OCI-LY1 (cell line): Measurements from ENCODE around the gene IL7R.

ENCODE experiments used
- H2AFZ ChIP-seq: fragments of 200-600 bp; sonication (generic), shearing (Covaris generic); 2 replicates; pipeline ENCODE4 v1.6.0; 2014; ENCODE audit warnings: antibody characterized with exemption, mild to moderate bottlenecking, low read length
- H3F3A ChIP-seq: fragments of 200-600 bp; sonication (generic), shearing (Covaris generic); 2 replicates; pipeline ENCODE4 v1.6.0; 2014; ENCODE audit warnings: mild to moderate bottlenecking, antibody characterized with exemption, low read length, moderate library complexity; ENCODE audit not compliant: insufficient read depth
- H3K27ac ChIP-seq: fragments of 200-600 bp; sonication (generic); 2 replicates; pipeline ENCODE4 v1.5.1; 2014; ENCODE audit warnings: low read length, mixed run types, mild to moderate bottlenecking, low read depth; ENCODE audit not compliant: poor library complexity, severe bottlenecking
- H3K27me3 ChIP-seq: fragments of 200-600 bp; sonication (generic); 2 replicates; pipeline ENCODE4 v1.6.0; 2014; ENCODE audit warnings: antibody characterized with exemption, mild to moderate bottlenecking, low read length, moderate library complexity; ENCODE audit not compliant: insufficient read depth
- H3K36me3 ChIP-seq: fragments of 200-600 bp; sonication (generic); 2 replicates; pipeline ENCODE4 v1.6.1; 2014; ENCODE audit warnings: mild to moderate bottlenecking, antibody characterized with exemption, low read length, moderate library complexity, mixed read lengths; ENCODE audit not compliant: insufficient read depth
- H3K4me1 ChIP-seq: fragments of 200-600 bp; sonication (generic); 2 replicates; pipeline ENCODE4 v1.5.1; 2014; ENCODE audit warnings: mild to moderate bottlenecking, low read length, moderate library complexity; ENCODE audit not compliant: insufficient read depth, severe bottlenecking
- H3K4me2 ChIP-seq: fragments of 200-600 bp; sonication (generic), shearing (Covaris generic); 2 replicates; pipeline ENCODE4 v1.6.1; 2014; ENCODE audit warnings: low read length
- H3K4me3 ChIP-seq: fragments of 200-600 bp; sonication (generic); 2 replicates; pipeline ENCODE4 v1.5.1; 2014; ENCODE audit warnings: low read length, low read depth, mild to moderate bottlenecking, mixed read lengths; ENCODE audit not compliant: poor library complexity, severe bottlenecking
- H3K79me2 ChIP-seq: fragments of 200-600 bp; shearing (Covaris generic); 2 replicates; pipeline ENCODE4 v1.6.1; 2016; ENCODE audit warnings: mixed run types, low read length, mixed read lengths; ENCODE audit not compliant: insufficient read depth
- H3K9ac ChIP-seq: fragments of 200-600 bp; sonication (generic), shearing (Covaris generic); 2 replicates; pipeline ENCODE4 v1.6.1; 2014; ENCODE audit warnings: mild to moderate bottlenecking, low read length, mixed read lengths
- H3K9me2 ChIP-seq: fragments of 200-600 bp; sonication (generic), shearing (Covaris generic); 2 replicates; pipeline ENCODE4 v1.6.1; 2014; ENCODE audit warnings: low read depth, mild to moderate bottlenecking, low read length, mixed read lengths
- H3K9me3 ChIP-seq: fragments of 200-600 bp; shearing (Covaris generic); 2 replicates; pipeline ENCODE4 v1.6.1; 2014; ENCODE audit warnings: low read length, mixed read lengths
- H4K20me1 ChIP-seq: fragments of 200-600 bp; sonication (generic), shearing (Covaris generic); 2 replicates; pipeline ENCODE4 v1.6.0; 2016; ENCODE audit warnings: mild to moderate bottlenecking, low read length; ENCODE audit not compliant: insufficient read depth
- EZH2 ChIP-seq: fragments of 200-600 bp; sonication (generic), shearing (Covaris generic); IDR thresholded peaks from 2 replicates; pipeline ENCODE4 v1.8.0; 2017; ENCODE audit warnings: borderline replicate concordance, mixed run types, mild to moderate bottlenecking, antibody characterized with exemption, low read length, moderate library complexity, mixed read lengths
- TF ChIP-seq, protein P1 (sequence below): fragments of 200-600 bp; sonication (generic), shearing (Covaris generic); IDR thresholded peaks from 2 replicates; pipeline ENCODE4 v1.5.1; 2017; ENCODE audit warnings: mild to moderate bottlenecking, antibody characterized with exemption, low read length, moderate library complexity, mixed read lengths

The IL7R gene

DNA sequence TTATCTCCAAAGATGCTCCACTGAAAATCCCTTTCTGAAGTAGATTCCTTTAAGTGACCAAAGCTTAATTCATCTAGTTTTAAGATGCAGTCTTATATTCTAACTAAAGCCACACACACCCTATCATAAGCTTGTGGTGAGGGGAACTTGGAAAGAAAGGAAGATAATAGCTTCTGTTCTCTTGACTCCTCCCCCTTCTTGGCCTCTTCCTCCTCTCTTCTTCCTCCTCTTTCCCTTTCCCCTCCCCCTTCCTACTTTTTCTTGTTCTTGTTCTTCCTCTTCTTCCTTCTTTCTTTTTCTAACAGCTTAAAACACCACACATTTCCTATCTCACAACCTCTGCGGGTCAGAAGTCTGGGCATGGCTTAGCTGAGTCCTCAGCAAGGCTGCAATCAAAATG is 23.5 kb downstream of the IL7R start:
- no peaks in the 10 kb centered on the region for H3K27me3 ChIP-seq
- peak overlapping the region; percentile 98 for H3K27ac ChIP-seq
- H4K20me1 ChIP-seq = no peaks in the 10 kb centered on the region
- H3K4me1 ChIP-seq = peaks cover 96% of the 10 kb centered on the region
- H3K79me2 ChIP-seq = no peaks in the 10 kb centered on the region
- H3K9ac ChIP-seq = no peak overlapping the region; the same call in 1 of the 2 replicates
- H3F3A ChIP-seq = no peaks in the 10 kb centered on the region; the same call in 1 of the 2 replicates
- H3K4me2 ChIP-seq = no peak overlapping the region
- H3K4me3 ChIP-seq = no peak overlapping the region
- peaks cover 45% of the 10 kb centered on the region for H3K36me3 ChIP-seq
- H3K9me3 ChIP-seq = no peaks in the 10 kb centered on the region
- no peak overlapping the region for H2AFZ ChIP-seq
- H3K9me2 ChIP-seq = no peaks in the 10 kb centered on the region
- TF ChIP-seq, protein P1, sequence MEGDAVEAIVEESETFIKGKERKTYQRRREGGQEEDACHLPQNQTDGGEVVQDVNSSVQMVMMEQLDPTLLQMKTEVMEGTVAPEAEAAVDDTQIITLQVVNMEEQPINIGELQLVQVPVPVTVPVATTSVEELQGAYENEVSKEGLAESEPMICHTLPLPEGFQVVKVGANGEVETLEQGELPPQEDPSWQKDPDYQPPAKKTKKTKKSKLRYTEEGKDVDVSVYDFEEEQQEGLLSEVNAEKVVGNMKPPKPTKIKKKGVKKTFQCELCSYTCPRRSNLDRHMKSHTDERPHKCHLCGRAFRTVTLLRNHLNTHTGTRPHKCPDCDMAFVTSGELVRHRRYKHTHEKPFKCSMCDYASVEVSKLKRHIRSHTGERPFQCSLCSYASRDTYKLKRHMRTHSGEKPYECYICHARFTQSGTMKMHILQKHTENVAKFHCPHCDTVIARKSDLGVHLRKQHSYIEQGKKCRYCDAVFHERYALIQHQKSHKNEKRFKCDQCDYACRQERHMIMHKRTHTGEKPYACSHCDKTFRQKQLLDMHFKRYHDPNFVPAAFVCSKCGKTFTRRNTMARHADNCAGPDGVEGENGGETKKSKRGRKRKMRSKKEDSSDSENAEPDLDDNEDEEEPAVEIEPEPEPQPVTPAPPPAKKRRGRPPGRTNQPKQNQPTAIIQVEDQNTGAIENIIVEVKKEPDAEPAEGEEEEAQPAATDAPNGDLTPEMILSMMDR = no peak
- no peak for TF ChIP-seq EZH2

DNA sequence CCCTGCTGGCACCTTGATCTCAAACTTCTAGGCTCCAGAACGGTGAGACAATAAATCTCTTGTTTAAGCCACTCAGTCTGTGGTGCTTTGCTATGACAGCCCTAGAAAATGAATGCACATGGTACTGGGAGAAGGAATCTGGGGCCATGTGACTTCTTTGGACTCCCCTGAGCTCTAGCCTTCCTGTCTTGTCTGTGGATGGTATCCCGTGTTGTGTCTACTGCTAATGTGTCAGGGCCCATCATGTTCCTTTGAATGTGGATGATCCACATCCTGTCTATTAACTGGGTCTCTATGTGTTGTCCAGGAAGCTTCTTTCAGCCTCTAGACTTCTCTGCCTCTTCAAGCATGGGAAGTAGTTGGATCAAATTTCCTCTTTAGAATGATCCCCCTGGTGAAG is 25.1 kb downstream of the IL7R start:
- TF ChIP-seq, protein P1 = no peak
- TF ChIP-seq EZH2 = no peak
- H4K20me1 ChIP-seq = no peaks in the 10 kb centered on the region
- peaks cover 29% of the 10 kb centered on the region for H3K36me3 ChIP-seq
- peak overlapping the region; percentile 25; the same call in 1 of the 2 replicates for H3K9ac ChIP-seq
- H2AFZ ChIP-seq = no peak overlapping the region
- H3K27me3 ChIP-seq = no peaks in the 10 kb centered on the region
- H3K27ac ChIP-seq = peak overlapping the region; percentile 98
- no peaks in the 10 kb centered on the region for H3K79me2 ChIP-seq
- H3K9me3 ChIP-seq = no peaks in the 10 kb centered on the region
- H3K9me2 ChIP-seq = no peaks in the 10 kb centered on the region
- peaks cover 98% of the 10 kb centered on the region for H3K4me1 ChIP-seq
- H3K4me3 ChIP-seq = no peak overlapping the region
- no peak overlapping the region for H3K4me2 ChIP-seq
- H3F3A ChIP-seq = no peaks in the 10 kb centered on the region; the same call in 1 of the 2 replicates

- H3K9me2 ChIP-seq = no peaks in the 10 kb centered on the region
- no peaks in the 10 kb centered on the region for H3K79me2 ChIP-seq
- no peaks in the 10 kb centered on the region for H3K9me3 ChIP-seq
- H3K4me3 ChIP-seq = peak overlapping the region; percentile 8
- peak overlapping the region; percentile 68 for H3K9ac ChIP-seq
- H3K4me1 ChIP-seq = peaks cover 91% of the 10 kb centered on the region
- no peaks in the 10 kb centered on the region; the same call in 1 of the 2 replicates for H3F3A ChIP-seq
- no peak overlapping the region for H2AFZ ChIP-seq
- no peaks in the 10 kb centered on the region for H3K27me3 ChIP-seq
- no peaks in the 10 kb centered on the region for H4K20me1 ChIP-seq
- H3K4me2 ChIP-seq = peak overlapping the region; percentile 49
- peak overlapping the region; percentile 98 for H3K27ac ChIP-seq
- TF ChIP-seq EZH2 = no peak
- TF ChIP-seq, protein P1 = no peak
- H3K36me3 ChIP-seq = peaks cover 9% of the 10 kb centered on the region
Measured at GRCh38 chr5:35884191-35884769, 27.6 kb downstream of the IL7R start.
